Stimulated activated CD8-positive, alpha-beta memory T cell treated with anti-CD3 and anti-CD28 coated beads, Interleukin-12 subunit alpha, Interleukin-12 subunit beta, amount 100 ng/mL, for 24 hours (primary cell): ENCODE data around the gene PNO1.

Source experiments
- DNase-seq: peaks from one replicate; pipeline ENCODE4 v3.0.0-alpha.2; 2020; ENCODE audit errors: extremely low read depth

PNO1 gene

GRCh38 chr2:68195096-68195495 lies 37.4 kb downstream of the PNO1 start:
- DNase-seq, result no peak

DNA sequence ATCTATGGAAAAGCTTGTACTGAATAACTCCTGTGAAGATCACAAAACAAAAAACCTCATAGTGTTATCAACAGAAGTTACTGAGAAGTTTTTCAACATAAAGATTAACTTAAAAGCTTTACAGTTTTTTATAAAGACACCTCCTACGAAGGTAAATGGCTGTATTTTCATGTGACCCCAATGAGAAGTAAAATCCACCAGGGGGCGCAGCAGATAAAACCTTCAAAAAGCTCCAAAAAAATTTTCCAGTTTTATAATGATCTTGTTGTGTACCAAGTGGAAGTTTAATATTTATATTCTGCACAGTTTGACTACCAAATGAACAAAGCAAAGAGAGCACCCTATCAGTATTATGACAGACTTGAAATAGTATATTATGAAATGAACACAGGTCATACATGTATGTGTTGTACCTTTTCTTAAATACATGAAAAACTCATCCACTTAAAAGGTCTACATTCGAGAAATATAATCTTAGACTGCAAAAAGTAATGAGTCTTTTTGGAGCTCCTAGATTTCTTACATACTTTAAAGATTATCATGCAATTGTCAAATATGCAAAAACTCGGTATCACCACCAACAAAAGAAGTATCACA lies 38.5 kb downstream of the PNO1 start:
- DNase-seq, result no peak

- no peak for DNase-seq
Observed at GRCh38 chr2:68200157-68200787, 42.6 kb downstream of the PNO1 start.

- no peak for DNase-seq
Observed at GRCh38 chr2:68203587-68203986, 45.9 kb downstream of the PNO1 start.

GRCh38 chr2:68206793-68207192 lies 49.1 kb downstream of the PNO1 start:
- no peak for DNase-seq

DNA sequence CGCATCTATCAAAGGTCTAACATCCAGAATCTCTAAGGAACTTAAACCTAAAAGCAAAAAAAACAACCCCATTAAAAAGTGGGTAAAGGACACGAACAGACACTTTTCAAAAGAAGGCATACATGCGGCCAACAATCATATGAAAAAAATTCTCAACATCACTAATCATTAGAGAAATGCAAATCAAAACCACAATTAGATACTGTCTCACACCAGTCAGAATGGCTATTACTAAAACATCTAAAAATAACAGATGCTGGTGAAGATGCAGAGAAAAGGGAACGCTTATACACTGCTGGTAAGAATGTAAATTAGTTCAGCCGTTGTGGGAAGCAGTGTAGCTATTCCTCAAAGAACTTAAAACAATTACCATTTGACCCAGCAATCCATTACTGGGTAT lies 56.7 kb downstream of the PNO1 start:
- DNase-seq, result no peak

- no peak for DNase-seq
Observed at GRCh38 chr2:68216454-68217310, 59.0 kb downstream of the PNO1 start.

- DNase-seq, result no peak
Observed at GRCh38 chr2:68217729-68218128, 60.0 kb downstream of the PNO1 start.

- DNase-seq, result no peak
Observed at GRCh38 chr2:68218343-68218901, 60.7 kb downstream of the PNO1 start.

- DNase-seq, result no peak
Observed at GRCh38 chr2:68222287-68222686, 64.6 kb downstream of the PNO1 start.

GRCh38 chr2:68223419-68223818 lies 65.7 kb downstream of the PNO1 start:
- DNase-seq, result no peak

GRCh38 chr2:68225119-68225632 lies 67.5 kb downstream of the PNO1 start:
- no peak for DNase-seq
